GM12892 (cell line): ENCODE measurements around the gene IRX5.

Experiments
- DNase-seq: peaks from one replicate; pipeline ENCODE4 v3.0.0; 2011; ENCODE audit not compliant: insufficient read length
- FAIRE-seq: peaks from 2 replicates; lab custom pipeline; 2011; peaks lifted over from hg19 to GRCh38; lab: Jason Lieb, UNC
- POLR2A ChIP-seq: IDR thresholded peaks from 2 replicates; pipeline ENCODE4 v1.6.1; 2011; ENCODE audit warnings: low read depth, low read length, control low read depth
- POLR2AphosphoS5 ChIP-seq: IDR thresholded peaks from 2 replicates; pipeline ENCODE4 v1.6.1; 2011; ENCODE audit warnings: low read depth, low read length, control low read depth
- TAF1 ChIP-seq: IDR thresholded peaks from 2 replicates; pipeline ENCODE4 v1.6.1; 2011; ENCODE audit warnings: low read depth, mild to moderate bottlenecking, control low read depth, low read length, borderline replicate concordance

IRX5 gene

GRCh38 chr16:54921206-54921824 lies 9.3 kb upstream of the IRX5 start:
- TF ChIP-seq POLR2A (no peak), TAF1 (no peak), POLR2AphosphoS5 (no peak)
- DNase-seq = no peak
- no peak for FAIRE-seq

- no peak for FAIRE-seq
- TF ChIP-seq TAF1 (no peak), POLR2AphosphoS5 (no peak), POLR2A (no peak)
- no peak for DNase-seq
Observed at GRCh38 chr16:54923055-54923473, 7.6 kb upstream of the IRX5 start.

GRCh38 chr16:54923988-54924387 lies 6.7 kb upstream of the IRX5 start:
- no peak for DNase-seq
- FAIRE-seq = no peak
- no peak for TF ChIP-seq POLR2A
- no peak for TF ChIP-seq POLR2AphosphoS5
- no peak for TF ChIP-seq TAF1

GRCh38 chr16:54926166-54926838 lies 4.4 kb upstream of the IRX5 start:
- DNase-seq = no peak

GRCh38 chr16:54927125-54928015 lies 3.3 kb upstream of the IRX5 start:
- FAIRE-seq (peak; percentile 21), DNase-seq (no peak)

More at GRCh38 chr16:54926166-54926838, 4.4 kb upstream of the IRX5 start:
- TF ChIP-seq TAF1 (no peak), POLR2A (no peak), POLR2AphosphoS5 (no peak)
- no peak for FAIRE-seq

GRCh38 chr16:54928016-54928356 lies 2.7 kb upstream of the IRX5 start:
- TF ChIP-seq POLR2AphosphoS5 (no peak), TAF1 (no peak), POLR2A (no peak)
- FAIRE-seq = no peak
- no peak for DNase-seq

More at GRCh38 chr16:54927125-54928015, 3.3 kb upstream of the IRX5 start:
- no peak for TF ChIP-seq POLR2A
- no peak for TF ChIP-seq POLR2AphosphoS5
- TF ChIP-seq TAF1 = no peak

- FAIRE-seq (no peak), DNase-seq (no peak)
- no peak for TF ChIP-seq TAF1
- TF ChIP-seq POLR2AphosphoS5 = no peak
- TF ChIP-seq POLR2A = no peak; the same call in 1 of the 2 replicates
Observed at GRCh38 chr16:54928411-54929089, 2.1 kb upstream of the IRX5 start.

- FAIRE-seq = peak; percentile 63
- TF ChIP-seq POLR2AphosphoS5 (no peak), POLR2A (no peak), TAF1 (no peak)
Observed at GRCh38 chr16:54929090-54930004, 1.3 kb upstream of the IRX5 start.

GRCh38 chr16:54930869-54931119 lies 129 bp downstream of the IRX5 start:
- TF ChIP-seq POLR2AphosphoS5 = no peak
- no peak for TF ChIP-seq TAF1
- DNase-seq (no peak), FAIRE-seq (no peak)

More at GRCh38 chr16:54929090-54930004, 1.3 kb upstream of the IRX5 start:
- DNase-seq = peak; percentile 59

GRCh38 chr16:54931120-54932014 lies 702 bp downstream of the IRX5 start:
- TF ChIP-seq POLR2A (no peak), POLR2AphosphoS5 (no peak), TAF1 (no peak)
- DNase-seq (peak; percentile 13), FAIRE-seq (no peak)
